GM23248 (cell line): ENCODE data around the gene PROCA1. TPM values are rescaled to one million over a fixed set of nuclear protein-coding genes. Genes with fewer than 3 reads are reported as not detected.

ENCODE experiments used
- DNase-seq: peaks from one replicate; pipeline ENCODE4 v3.0.0-alpha.2; 2015
- H2AFZ ChIP-seq: fragments of 200-600 bp; sonication (generic); 2 replicates; pipeline ENCODE4 v1.6.1; 2016; ENCODE audit warnings: antibody characterized with exemption
- H3F3A ChIP-seq: fragments of 200-600 bp; sonication (generic); 2 replicates; pipeline ENCODE4 v1.6.1; 2016; ENCODE audit warnings: mild to moderate bottlenecking, antibody characterized with exemption, mixed run types; ENCODE audit not compliant: insufficient read depth
- H3K27ac ChIP-seq: fragments of 200-600 bp; sonication (generic); 2 replicates; pipeline ENCODE4 v1.5.1; 2016; ENCODE audit warnings: mild to moderate bottlenecking
- H3K27me3 ChIP-seq: fragments of 200-600 bp; sonication (generic); replicated peaks from 2 replicates; pipeline ENCODE4 v1.6.1; 2016; ENCODE audit warnings: mild to moderate bottlenecking; ENCODE audit not compliant: insufficient read depth
- H3K36me3 ChIP-seq: fragments of 200-600 bp; sonication (generic); 2 replicates; pipeline ENCODE4 v1.6.1; 2016; ENCODE audit warnings: low read depth, mild to moderate bottlenecking
- H3K4me1 ChIP-seq: fragments of 200-600 bp; sonication (generic); 2 replicates; pipeline ENCODE4 v1.6.1; 2016; ENCODE audit warnings: mild to moderate bottlenecking; ENCODE audit not compliant: insufficient read depth
- H3K4me2 ChIP-seq: fragments of 200-600 bp; sonication (generic); one replicate; pipeline ENCODE4 v1.6.1; 2016; ENCODE audit warnings: mild to moderate bottlenecking; ENCODE audit not compliant: unreplicated experiment
- H3K4me3 ChIP-seq: fragments of 200-600 bp; sonication (generic); 2 replicates; pipeline ENCODE4 v1.5.1; 2016; ENCODE audit warnings: mild to moderate bottlenecking
- H3K79me2 ChIP-seq: fragments of 200-600 bp; sonication (generic); 2 replicates; pipeline ENCODE4 v1.6.1; 2016; ENCODE audit warnings: mild to moderate bottlenecking; ENCODE audit not compliant: insufficient read depth
- H3K9ac ChIP-seq: fragments of 200-600 bp; sonication (generic); 2 replicates; pipeline ENCODE4 v1.6.1; 2016; ENCODE audit warnings: mild to moderate bottlenecking
- H3K9me2 ChIP-seq: fragments of 200-600 bp; sonication (generic); 2 replicates; pipeline ENCODE4 v1.6.1; 2016; ENCODE audit warnings: mixed run types, mild to moderate bottlenecking, moderate library complexity; ENCODE audit not compliant: insufficient read depth
- H3K9me3 ChIP-seq: fragments of 200-600 bp; sonication (generic); one replicate; pipeline ENCODE4 v1.6.1; 2017; ENCODE audit warnings: low read depth
- H4K20me1 ChIP-seq: fragments of 200-600 bp; sonication (generic); 2 replicates; pipeline ENCODE4 v1.6.0; 2016; ENCODE audit not compliant: insufficient read depth
- EZH2 ChIP-seq: fragments of 200-600 bp; sonication (generic); IDR thresholded peaks from 2 replicates; pipeline ENCODE4 v1.6.1; 2018; ENCODE audit warnings: antibody characterized with exemption, mild to moderate bottlenecking; ENCODE audit not compliant: insufficient read depth, poor library complexity, severe bottlenecking
- EZH2phosphoT487 ChIP-seq: fragments of 200-600 bp; sonication (generic); IDR thresholded peaks from 2 replicates; pipeline ENCODE4 v1.6.1; 2018; ENCODE audit warnings: antibody characterized with exemption, moderate library complexity, mild to moderate bottlenecking, low read depth; ENCODE audit not compliant: insufficient read depth
- WGBS, 2 experiments: methylation state at CpG; one replicate each; pipeline ENCODE4 v1.1.6; 2015 to 2017; ENCODE audit warnings: low lambda C conversion rate in 2 of 2, low coverage in 1 of 2; ENCODE audit errors: missing lambda C conversion rate in 2 of 2; 5-methylcytosine and 5-hydroxymethylcytosine counted together
- in situ Hi-C: fragments of 300-500 bp; cut with MboI; formaldehyde crosslinking; loops from 2 replicates; pipeline ENCODE4 v1.15.0; 2020
- polyA plus RNA-seq: library from polyadenylated mRNA; unstranded; fragments of >200 nt; fragmentation: Nextera tagmentation; extraction: Ambion mirVana; gene quantifications from 2 replicates; pipeline ENCODE4 v1.2.1, GENCODE V29; 2016
- total RNA-seq: library from RNA; depleted of rRNA; stranded (reverse); fragments of >200 nt; shearing (Covaris generic); gene quantifications from 2 replicates; pipeline ENCODE4 v1.2.3, GENCODE V29; 2014

PROCA1 gene
- total and polyA plus RNA-seq, 2 experiments from 2014 or later = 0.41 to 0.65 TPM

DNA sequence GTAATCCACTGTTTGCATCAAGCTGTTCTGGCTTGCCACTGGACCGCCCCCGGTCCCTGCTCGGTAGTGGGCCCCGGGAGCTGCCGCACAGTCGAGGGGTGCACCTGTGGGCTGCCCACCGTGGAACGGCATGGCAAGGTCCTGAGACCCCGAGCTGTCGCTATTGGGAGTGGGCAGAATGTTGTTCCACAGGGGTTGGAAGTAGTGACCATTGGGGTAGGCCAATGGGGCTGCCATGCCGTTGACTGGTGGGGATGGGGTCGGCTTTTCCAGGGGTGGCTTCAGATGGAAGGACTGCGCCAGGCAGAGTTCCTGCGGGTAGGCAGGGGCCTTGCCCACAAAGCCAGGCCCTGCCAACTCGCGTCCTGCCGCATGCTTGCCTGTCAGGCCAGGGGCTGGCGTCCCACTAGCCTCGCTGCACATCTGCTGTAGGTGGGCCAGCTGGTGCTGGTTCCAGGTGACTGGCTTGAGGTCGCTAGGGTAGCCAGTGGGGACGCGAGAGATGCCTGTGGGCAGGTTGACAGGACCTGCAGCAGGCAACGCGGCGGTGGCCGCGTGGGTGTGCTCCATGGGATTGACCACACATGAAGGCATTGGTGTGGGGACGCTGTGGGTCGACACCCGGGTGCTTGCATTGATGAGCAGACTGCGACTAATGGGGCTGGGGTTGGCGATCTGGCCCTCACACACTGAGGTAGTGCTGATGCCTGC lies 46.9 kb upstream of the PROCA1 start:
- Histone ChIP-seq H3K79me2 (0 out of 2 replicates have a peak, but pooled peaks cover 7% of the 10 kb centered on the region), H3K9me2 (no peaks in the 10 kb centered on the region), H2AFZ (no peak overlapping the region), H3K4me1 (no peaks in the 10 kb centered on the region), H3K9me3 (no peaks in the 10 kb centered on the region), H3K36me3 (no peaks in the 10 kb centered on the region; the same call in 1 of the 2 replicates), H3K4me2 (no peak overlapping the region), H3K27ac (no peak overlapping the region), H3K27me3 (no peaks in the 10 kb centered on the region), H3K4me3 (no peak overlapping the region), H3F3A (peaks cover 11% of the 10 kb centered on the region; the same call in 1 of the 2 replicates), H4K20me1 (no peaks in the 10 kb centered on the region), H3K9ac (no peak overlapping the region)
- WGBS, 2 experiments = 97% methylated on average over 28 to 32 of the region's 32 CpGs
- in situ Hi-C loops = no loop called here
- no peak for TF ChIP-seq EZH2phosphoT487
- no peak for DNase-seq

- Histone ChIP-seq H3K9me3 (no peaks in the 10 kb centered on the region), H4K20me1 (no peaks in the 10 kb centered on the region), H3F3A (peaks cover 6% of the 10 kb centered on the region; the same call in 1 of the 2 replicates), H3K27me3 (no peaks in the 10 kb centered on the region), H3K4me1 (no peaks in the 10 kb centered on the region), H3K9me2 (no peaks in the 10 kb centered on the region), H2AFZ (no peak overlapping the region), H3K79me2 (peaks cover 2% of the 10 kb centered on the region), H3K4me3 (no peak overlapping the region), H3K4me2 (no peak overlapping the region), H3K27ac (no peak overlapping the region), H3K9ac (no peak overlapping the region), H3K36me3 (peaks cover 4% of the 10 kb centered on the region; the same call in 1 of the 2 replicates)
- no peak for DNase-seq
- 81 to 86% methylated on average over 5 of the region's 5 CpGs for whole genome bisulfite sequencing, 2 experiments
- in situ Hi-C loops = no loop called here
- TF ChIP-seq EZH2phosphoT487 (no peak), EZH2 (no peak)
Measured at GRCh38 chr17:28756049-28756804, 44.5 kb upstream of the PROCA1 start.

GRCh38 chr17:28755486-28755885 lies 43.8 kb upstream of the PROCA1 start:
- H3K9ac ChIP-seq = no peak overlapping the region
- no peaks in the 10 kb centered on the region for H4K20me1 ChIP-seq
- H3K27me3 ChIP-seq = no peaks in the 10 kb centered on the region
- no peaks in the 10 kb centered on the region for H3K4me1 ChIP-seq
- no peaks in the 10 kb centered on the region for H3K9me3 ChIP-seq
- TF ChIP-seq EZH2phosphoT487 (no peak), EZH2 (no peak)
- no peak overlapping the region for H3K27ac ChIP-seq
- in situ Hi-C loops = no loop called here
- H3K4me3 ChIP-seq = no peak overlapping the region
- no peaks in the 10 kb centered on the region for H3K9me2 ChIP-seq
- no peak for DNase-seq
- peaks cover 10% of the 10 kb centered on the region for H3K79me2 ChIP-seq
- peaks cover 4% of the 10 kb centered on the region; the same call in 1 of the 2 replicates for H3K36me3 ChIP-seq
- peaks cover 13% of the 10 kb centered on the region; the same call in 1 of the 2 replicates for H3F3A ChIP-seq
- WGBS, 2 experiments = 81 to 83% methylated on average over 7 of the region's 7 CpGs
- H3K4me2 ChIP-seq = no peak overlapping the region
- no peak overlapping the region for H2AFZ ChIP-seq

GRCh38 chr17:28751600-28752366 lies 40.1 kb upstream of the PROCA1 start:
- in situ Hi-C loops = no loop called here
- Histone ChIP-seq H3K27ac (no peak overlapping the region), H2AFZ (no peak overlapping the region), H3K9ac (no peak overlapping the region), H3K4me2 (no peak overlapping the region), H4K20me1 (no peaks in the 10 kb centered on the region), H3K36me3 (peaks cover 4% of the 10 kb centered on the region; the same call in 1 of the 2 replicates), H3K4me3 (no peak overlapping the region), H3K9me3 (no peaks in the 10 kb centered on the region), H3K9me2 (no peaks in the 10 kb centered on the region), H3F3A (peaks cover 16% of the 10 kb centered on the region; the same call in 1 of the 2 replicates), H3K79me2 (peaks cover 34% of the 10 kb centered on the region), H3K27me3 (no peaks in the 10 kb centered on the region), H3K4me1 (no peaks in the 10 kb centered on the region)
- no peak for TF ChIP-seq EZH2phosphoT487
- DNase-seq = no peak
- 93 to 96% methylated on average over 10 of the region's 10 CpGs for WGBS, 2 experiments
